ENCODE data around the gene CASZ1.

The CASZ1 gene

DNA sequence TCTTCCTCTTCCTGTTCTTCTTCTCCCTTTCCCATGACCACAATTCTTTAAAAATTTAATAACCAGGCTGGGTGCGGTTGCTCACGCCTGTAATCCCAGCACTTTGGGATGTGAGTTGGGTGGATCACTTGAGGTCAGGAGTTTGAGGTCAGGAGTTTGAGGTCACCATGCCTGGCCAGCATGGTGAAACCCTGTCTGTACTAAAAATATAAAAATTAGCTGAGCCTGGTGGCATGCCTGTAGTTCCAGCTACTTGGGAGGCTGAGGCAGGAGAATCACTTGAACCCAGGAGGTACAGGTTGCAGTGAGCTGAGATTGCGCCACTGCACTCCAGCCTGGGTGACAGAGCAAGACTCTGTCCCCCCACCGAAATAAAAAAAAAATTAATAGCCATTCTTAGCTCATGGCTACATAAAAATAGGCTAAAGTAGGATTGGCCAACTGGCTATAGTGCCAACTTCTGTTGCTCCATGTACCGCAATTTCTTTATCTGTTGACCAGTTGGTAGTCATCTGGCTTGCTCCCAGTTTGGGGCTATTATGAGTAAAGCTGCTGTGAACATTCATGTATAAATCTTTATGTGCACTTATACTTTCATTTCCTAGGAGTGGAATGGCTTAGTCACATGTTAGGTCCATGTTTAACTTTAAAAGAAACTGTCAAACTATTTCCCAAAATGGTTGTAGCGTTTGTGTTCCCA is 185.4 kb downstream of the CASZ1 start:
- Histone ChIP-seq H3K4me3 (ENCODE audit: severe bottlenecking) (no peak overlapping the region), H3K27ac (ENCODE audit: poor library complexity, severe bottlenecking) (no peak overlapping the region), H3K9me3 (ENCODE audit: severe bottlenecking) (no peaks in the 10 kb centered on the region), H3K36me3 (ENCODE audit: low read depth) (no peaks in the 10 kb centered on the region), H3K27me3 (ENCODE audit: insufficient read depth, poor library complexity, severe bottlenecking) (no peaks in the 10 kb centered on the region), H3K4me1 (ENCODE audit: insufficient read depth, poor library complexity, severe bottlenecking) (no peaks in the 10 kb centered on the region)
- DNase-seq (ENCODE audit: low spot score) = no peak
- TF ChIP-seq CTCF (IDR thresholded peaks at IDR 0.05; ENCODE audit: poor library complexity, severe bottlenecking) = no peak
- no peak for ATAC-seq (ENCODE audit: low read depth)

DNA sequence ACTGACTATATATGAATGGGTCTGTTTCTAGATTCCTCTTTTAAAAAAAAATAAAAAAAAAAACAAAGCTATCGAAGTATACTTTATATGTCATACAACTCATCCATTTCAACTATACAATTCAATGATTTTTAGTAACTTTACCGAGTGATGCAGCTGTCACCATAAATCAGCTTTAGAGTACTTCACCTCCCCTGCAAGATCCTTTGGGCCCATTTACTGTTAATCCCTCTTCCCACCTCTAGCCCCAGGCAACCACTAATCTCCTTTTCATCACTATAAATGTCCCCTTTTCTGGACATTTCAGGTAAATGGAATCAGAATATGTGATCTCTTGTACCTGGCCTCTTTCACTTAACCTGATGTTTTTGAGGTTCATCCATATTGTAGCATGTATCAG is 187.8 kb downstream of the CASZ1 start:
- Histone ChIP-seq H3K9me3 (ENCODE audit: severe bottlenecking) (no peaks in the 10 kb centered on the region), H3K36me3 (ENCODE audit: low read depth) (no peaks in the 10 kb centered on the region), H3K27ac (ENCODE audit: poor library complexity, severe bottlenecking) (no peak overlapping the region), H3K27me3 (ENCODE audit: insufficient read depth, poor library complexity, severe bottlenecking) (no peaks in the 10 kb centered on the region), H3K4me1 (ENCODE audit: insufficient read depth, poor library complexity, severe bottlenecking) (no peaks in the 10 kb centered on the region), H3K4me3 (ENCODE audit: severe bottlenecking) (no peak overlapping the region)
- ATAC-seq (ENCODE audit: low read depth) (no peak), DNase-seq (ENCODE audit: low spot score) (no peak)
- TF ChIP-seq CTCF (IDR thresholded peaks at IDR 0.05; ENCODE audit: poor library complexity, severe bottlenecking) = no peak

DNA sequence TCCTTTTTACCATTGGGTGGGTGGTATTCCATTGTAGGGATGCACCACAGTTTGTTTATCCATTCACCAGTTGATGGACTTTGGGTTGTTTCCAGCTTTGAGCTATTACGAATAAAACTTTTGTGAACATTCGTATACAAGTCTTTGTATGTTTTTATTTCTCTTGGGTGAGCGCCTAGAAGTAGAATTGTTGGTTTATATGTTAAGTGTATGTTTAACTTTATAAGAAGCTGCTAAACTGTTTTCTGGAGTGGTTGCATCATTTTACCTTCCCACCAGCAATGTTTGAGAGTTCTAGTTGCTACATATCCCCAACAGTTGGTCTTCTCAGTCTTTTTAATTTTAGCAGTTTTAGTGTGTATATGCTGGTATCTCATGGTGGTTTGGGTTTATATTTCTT is 189.2 kb downstream of the CASZ1 start:
- H3K27ac ChIP-seq (ENCODE audit: poor library complexity, severe bottlenecking) = no peak overlapping the region
- DNase-seq (ENCODE audit: low spot score) = no peak

GRCh38 chr1:10606064-10606463 is 190.4 kb downstream of the CASZ1 start:
- no peak overlapping the region for H3K4me3 ChIP-seq (ENCODE audit: severe bottlenecking)
- no peaks in the 10 kb centered on the region for H3K36me3 ChIP-seq (ENCODE audit: low read depth)
- no peaks in the 10 kb centered on the region for H3K4me1 ChIP-seq (ENCODE audit: insufficient read depth, poor library complexity, severe bottlenecking)
- H3K27me3 ChIP-seq (ENCODE audit: insufficient read depth, poor library complexity, severe bottlenecking) = no peaks in the 10 kb centered on the region
- no peak for ATAC-seq (ENCODE audit: low read depth)
- H3K27ac ChIP-seq (ENCODE audit: poor library complexity, severe bottlenecking) = no peak overlapping the region
- DNase-seq (ENCODE audit: low spot score) = no peak
- no peaks in the 10 kb centered on the region for H3K9me3 ChIP-seq (ENCODE audit: severe bottlenecking)
- TF ChIP-seq CTCF (IDR thresholded peaks at IDR 0.05; ENCODE audit: poor library complexity, severe bottlenecking) = no peak

More for the DNA sequence above, 189.2 kb downstream of the CASZ1 start:
- no peak for TF ChIP-seq CTCF (IDR thresholded peaks at IDR 0.05; ENCODE audit: poor library complexity, severe bottlenecking)
- Histone ChIP-seq H3K4me3 (ENCODE audit: severe bottlenecking) (no peak overlapping the region), H3K4me1 (ENCODE audit: insufficient read depth, poor library complexity, severe bottlenecking) (no peaks in the 10 kb centered on the region), H3K27me3 (ENCODE audit: insufficient read depth, poor library complexity, severe bottlenecking) (no peaks in the 10 kb centered on the region), H3K9me3 (ENCODE audit: severe bottlenecking) (no peaks in the 10 kb centered on the region), H3K36me3 (ENCODE audit: low read depth) (no peaks in the 10 kb centered on the region)
- ATAC-seq (ENCODE audit: low read depth) = no peak

DNA sequence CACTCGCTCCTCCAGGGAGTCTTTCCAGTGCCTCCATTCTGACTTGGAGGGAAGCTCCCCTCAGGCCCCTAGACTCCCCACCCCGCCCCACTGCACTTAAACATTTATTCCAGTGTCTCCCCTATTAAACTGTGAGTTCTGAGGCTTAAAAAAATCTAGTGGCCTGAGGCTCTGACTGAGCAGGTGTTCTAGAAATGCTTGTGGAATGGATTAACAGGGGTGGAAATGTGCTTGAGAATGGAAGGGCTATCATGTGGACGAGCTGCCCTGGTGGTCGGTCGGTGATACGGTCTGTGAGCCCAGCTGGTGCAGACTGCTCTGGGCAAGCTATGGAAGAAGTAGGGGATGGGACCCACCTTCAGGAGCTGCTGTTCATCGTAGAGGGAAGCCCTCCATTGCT is 191.5 kb downstream of the CASZ1 start:
- Histone ChIP-seq H3K27me3 (ENCODE audit: insufficient read depth, poor library complexity, severe bottlenecking) (no peaks in the 10 kb centered on the region), H3K9me3 (ENCODE audit: severe bottlenecking) (no peaks in the 10 kb centered on the region), H3K4me1 (ENCODE audit: insufficient read depth, poor library complexity, severe bottlenecking) (peaks cover 3% of the 10 kb centered on the region), H3K36me3 (ENCODE audit: low read depth) (peaks cover 9% of the 10 kb centered on the region; the same call in 1 of the 2 replicates), H3K4me3 (ENCODE audit: severe bottlenecking) (no peak overlapping the region), H3K27ac (ENCODE audit: poor library complexity, severe bottlenecking) (no peak overlapping the region)
- TF ChIP-seq CTCF (IDR thresholded peaks at IDR 0.05; ENCODE audit: poor library complexity, severe bottlenecking) = no peak
- DNase-seq (ENCODE audit: low spot score) (no peak), ATAC-seq (ENCODE audit: low read depth) (no peak)
